Mammary epithelial cell (primary cell): ENCODE results near the gene CLMP.

Experiments
- EZH2 ChIP-seq: IDR thresholded peaks from 2 replicates; pipeline ENCODE4 v1.6.1; 2012; ENCODE audit warnings: low read length, inconsistent platforms, borderline replicate concordance
- TF ChIP-seq, protein P1 (sequence below), 2 donors: IDR thresholded peaks in 1 of 2; conservative IDR thresholded peaks in 1 of 2; 2 replicates each; pipeline ENCODE4 v1.5.1; 2011 to 2012; ENCODE audit warnings: inconsistent platforms in 2 of 2, low read length in 2 of 2, mild to moderate bottlenecking in 2 of 2, control low read depth in 1 of 2, low read depth in 1 of 2; ENCODE audit not compliant: insufficient read depth in 1 of 2; ENCODE audit errors: extremely low read depth in 1 of 2

DNA sequence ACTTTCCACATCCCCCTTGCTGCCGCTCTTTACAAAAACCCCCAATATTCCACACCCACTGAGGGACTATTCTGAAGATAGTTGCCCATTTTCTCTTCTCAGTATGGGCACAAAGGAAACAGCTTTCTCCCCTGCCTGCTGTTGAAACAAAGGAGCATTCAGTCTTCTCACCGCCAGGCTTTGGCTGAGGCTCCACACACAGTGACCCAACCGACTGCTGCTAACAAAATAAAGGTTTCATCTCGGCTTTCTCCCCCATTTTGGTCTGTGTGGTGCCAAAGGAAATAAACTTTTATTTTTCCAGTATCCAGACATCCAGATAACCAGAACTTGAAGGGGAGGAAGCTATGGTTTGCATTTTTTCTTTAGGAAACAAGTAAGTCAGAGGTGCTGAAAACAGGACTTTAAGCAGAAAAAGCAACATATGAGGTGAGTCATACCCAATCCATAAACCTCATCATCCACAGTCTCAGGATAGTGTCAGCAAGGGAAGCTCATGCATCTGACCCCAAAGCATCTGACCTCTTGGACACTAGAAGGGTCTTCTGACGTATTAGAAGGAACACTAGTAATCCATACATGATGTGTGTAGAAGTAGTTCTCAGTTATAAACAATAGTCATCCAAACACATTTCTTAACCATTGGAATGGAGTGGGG lies 6.4 kb downstream of the CLMP start:
- TF ChIP-seq, protein P1, sequence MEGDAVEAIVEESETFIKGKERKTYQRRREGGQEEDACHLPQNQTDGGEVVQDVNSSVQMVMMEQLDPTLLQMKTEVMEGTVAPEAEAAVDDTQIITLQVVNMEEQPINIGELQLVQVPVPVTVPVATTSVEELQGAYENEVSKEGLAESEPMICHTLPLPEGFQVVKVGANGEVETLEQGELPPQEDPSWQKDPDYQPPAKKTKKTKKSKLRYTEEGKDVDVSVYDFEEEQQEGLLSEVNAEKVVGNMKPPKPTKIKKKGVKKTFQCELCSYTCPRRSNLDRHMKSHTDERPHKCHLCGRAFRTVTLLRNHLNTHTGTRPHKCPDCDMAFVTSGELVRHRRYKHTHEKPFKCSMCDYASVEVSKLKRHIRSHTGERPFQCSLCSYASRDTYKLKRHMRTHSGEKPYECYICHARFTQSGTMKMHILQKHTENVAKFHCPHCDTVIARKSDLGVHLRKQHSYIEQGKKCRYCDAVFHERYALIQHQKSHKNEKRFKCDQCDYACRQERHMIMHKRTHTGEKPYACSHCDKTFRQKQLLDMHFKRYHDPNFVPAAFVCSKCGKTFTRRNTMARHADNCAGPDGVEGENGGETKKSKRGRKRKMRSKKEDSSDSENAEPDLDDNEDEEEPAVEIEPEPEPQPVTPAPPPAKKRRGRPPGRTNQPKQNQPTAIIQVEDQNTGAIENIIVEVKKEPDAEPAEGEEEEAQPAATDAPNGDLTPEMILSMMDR (conservative IDR thresholded peaks at IDR 0.05 in 1 of 2, IDR thresholded peaks at IDR 0.05 in 1 of 2; ENCODE audit: extremely low read depth in 1 of 2, insufficient read depth in 1 of 2, low read depth in 1 of 2, low read length in 2 of 2) = no peak
- TF ChIP-seq EZH2 = no peak
